MCF 10A (cell line): Measurements from ENCODE around the gene ADGRD1. TPM values are rescaled to one million over a fixed set of nuclear protein-coding genes. Genes with fewer than 3 reads are reported as not detected.

ENCODE experiments used
- BruUV-seq: library from RNA; stranded (reverse); fragments of 400-500 nt; replicated peaks from 2 replicates; lab custom pipeline; 2021; lab: Mats Ljungman, UMichigan
- CTCF ChIA-PET: fragments of 300-600 bp; sonication (Branson Sonifier 250); formaldehyde crosslinking; extraction: SDS; loops from one replicate; lab custom pipeline; 2021; ENCODE audit warnings: antibody characterized with exemption, inconsistent platforms; lab: Yijun Ruan, JAX
- POLR2A ChIA-PET: fragments of 300-600, 350-650 bp; sonication (Branson Sonifier 250); formaldehyde crosslinking; extraction: SDS; loops from one replicate; lab custom pipeline; 2020; ENCODE audit warnings: antibody characterized with exemption, inconsistent platforms; lab: Yijun Ruan, JAX
- DNase-seq: peaks from one replicate; pipeline ENCODE4 v3.0.0-alpha.2; 2018; ENCODE audit not compliant: unreplicated experiment
- H3K27ac Mint-ChIP-seq: one replicate; pipeline ENCODE4 v1.8.0; 2022; ENCODE audit warnings: mild to moderate bottlenecking, low read depth, mixed read lengths; ENCODE audit not compliant: unreplicated experiment
- H3K27me3 Mint-ChIP-seq: one replicate; pipeline ENCODE4 v1.8.0; 2022; ENCODE audit warnings: mixed read lengths; ENCODE audit not compliant: insufficient read depth, unreplicated experiment
- H3K36me3 Mint-ChIP-seq: one replicate; pipeline ENCODE4 v1.8.0; 2022; ENCODE audit warnings: mild to moderate bottlenecking, moderate library complexity, mixed read lengths; ENCODE audit not compliant: insufficient read depth, unreplicated experiment
- H3K4me1 Mint-ChIP-seq: one replicate; pipeline ENCODE4 v1.8.0; 2022; ENCODE audit warnings: mixed read lengths; ENCODE audit not compliant: insufficient read depth, unreplicated experiment
- H3K4me3 Mint-ChIP-seq: one replicate; pipeline ENCODE4 v1.8.0; 2022; ENCODE audit warnings: mild to moderate bottlenecking, moderate library complexity, mixed read lengths; ENCODE audit not compliant: unreplicated experiment
- H3K9me3 Mint-ChIP-seq: one replicate; pipeline ENCODE4 v1.8.0; 2022; ENCODE audit warnings: mixed read lengths; ENCODE audit not compliant: unreplicated experiment
- intact Hi-C: fragments of 100-400 bp; cut with micrococcal nuclease; formaldehyde crosslinking; loops from 2 replicates; pipeline ENCODE4 v1.14.1; 2022
- total RNA-seq: library from RNA; stranded (reverse); gene quantifications from 2 replicates; pipeline ENCODE4 v1.2.3, GENCODE V29; 2022
- TF ChIP-seq, protein P1 (sequence below): fragments of 200-600 bp; IDR thresholded peaks from one replicate; pipeline ENCODE4 v1.8.0; 2022; ENCODE audit warnings: antibody characterized with exemption, mild to moderate bottlenecking; ENCODE audit not compliant: unreplicated experiment

Gene ADGRD1
- total RNA-seq, 1 experiment from 2014 or later = 0.68 TPM

DNA sequence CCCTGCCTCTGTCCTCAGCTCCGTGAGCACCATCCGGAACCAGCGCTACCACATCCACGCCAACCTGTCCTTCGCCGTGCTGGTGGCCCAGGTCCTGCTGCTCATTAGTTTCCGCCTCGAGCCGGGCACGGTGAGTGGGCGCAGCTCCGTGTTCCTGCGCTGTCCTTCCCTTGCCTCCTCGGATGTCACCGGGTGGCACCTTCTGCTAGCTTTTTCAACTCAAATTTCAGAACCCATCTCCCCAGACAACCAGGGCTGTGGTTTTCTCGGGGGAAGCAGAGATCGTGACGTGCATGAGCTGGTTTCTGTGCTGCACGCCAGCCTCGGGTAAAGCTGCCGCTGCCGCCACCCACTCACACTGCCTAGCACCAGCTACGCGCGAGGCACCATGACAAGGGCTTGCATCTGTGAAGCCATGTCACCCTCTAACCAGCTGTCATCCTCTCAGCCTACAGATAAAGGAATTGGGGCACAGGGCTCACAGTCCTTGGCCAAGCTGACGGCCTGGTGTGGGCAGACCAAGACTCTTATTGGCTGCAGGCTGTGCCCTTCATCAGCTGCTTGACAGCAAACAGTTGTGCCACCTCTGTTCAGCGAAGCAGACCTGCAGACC, 152.1 kb downstream of the ADGRD1 start:
- H3K27me3 Mint-ChIP-seq = no peaks in the 10 kb centered on the region
- ChIA-PET CTCF (interaction anchor here (0.5 to 4.7 kb wide), 38 partner anchors 10 to 1542 kb away, joined by 3 to 104 read pairs (median 4); no protein-coding TSS in a partner anchor), POLR2A (interaction anchor here (0.6 kb wide), 1 partner anchor 898 kb away, joined by 3 read pairs; no protein-coding TSS in a partner anchor)
- H3K4me3 Mint-ChIP-seq = no peak overlapping the region
- TF ChIP-seq, protein P1, sequence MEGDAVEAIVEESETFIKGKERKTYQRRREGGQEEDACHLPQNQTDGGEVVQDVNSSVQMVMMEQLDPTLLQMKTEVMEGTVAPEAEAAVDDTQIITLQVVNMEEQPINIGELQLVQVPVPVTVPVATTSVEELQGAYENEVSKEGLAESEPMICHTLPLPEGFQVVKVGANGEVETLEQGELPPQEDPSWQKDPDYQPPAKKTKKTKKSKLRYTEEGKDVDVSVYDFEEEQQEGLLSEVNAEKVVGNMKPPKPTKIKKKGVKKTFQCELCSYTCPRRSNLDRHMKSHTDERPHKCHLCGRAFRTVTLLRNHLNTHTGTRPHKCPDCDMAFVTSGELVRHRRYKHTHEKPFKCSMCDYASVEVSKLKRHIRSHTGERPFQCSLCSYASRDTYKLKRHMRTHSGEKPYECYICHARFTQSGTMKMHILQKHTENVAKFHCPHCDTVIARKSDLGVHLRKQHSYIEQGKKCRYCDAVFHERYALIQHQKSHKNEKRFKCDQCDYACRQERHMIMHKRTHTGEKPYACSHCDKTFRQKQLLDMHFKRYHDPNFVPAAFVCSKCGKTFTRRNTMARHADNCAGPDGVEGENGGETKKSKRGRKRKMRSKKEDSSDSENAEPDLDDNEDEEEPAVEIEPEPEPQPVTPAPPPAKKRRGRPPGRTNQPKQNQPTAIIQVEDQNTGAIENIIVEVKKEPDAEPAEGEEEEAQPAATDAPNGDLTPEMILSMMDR = no peak
- intact Hi-C loops = loop anchor here (2.0 to 10.0 kb wide), 2 partner anchors 459 to 725 kb away; no protein-coding TSS in a partner anchor
- H3K4me1 Mint-ChIP-seq = no peaks in the 10 kb centered on the region
- H3K36me3 Mint-ChIP-seq = no peaks in the 10 kb centered on the region
- BruUV-seq = no TSS peak
- DNase-seq = no peak
- H3K9me3 Mint-ChIP-seq = no peaks in the 10 kb centered on the region
- H3K27ac Mint-ChIP-seq = no peak overlapping the region

DNA sequence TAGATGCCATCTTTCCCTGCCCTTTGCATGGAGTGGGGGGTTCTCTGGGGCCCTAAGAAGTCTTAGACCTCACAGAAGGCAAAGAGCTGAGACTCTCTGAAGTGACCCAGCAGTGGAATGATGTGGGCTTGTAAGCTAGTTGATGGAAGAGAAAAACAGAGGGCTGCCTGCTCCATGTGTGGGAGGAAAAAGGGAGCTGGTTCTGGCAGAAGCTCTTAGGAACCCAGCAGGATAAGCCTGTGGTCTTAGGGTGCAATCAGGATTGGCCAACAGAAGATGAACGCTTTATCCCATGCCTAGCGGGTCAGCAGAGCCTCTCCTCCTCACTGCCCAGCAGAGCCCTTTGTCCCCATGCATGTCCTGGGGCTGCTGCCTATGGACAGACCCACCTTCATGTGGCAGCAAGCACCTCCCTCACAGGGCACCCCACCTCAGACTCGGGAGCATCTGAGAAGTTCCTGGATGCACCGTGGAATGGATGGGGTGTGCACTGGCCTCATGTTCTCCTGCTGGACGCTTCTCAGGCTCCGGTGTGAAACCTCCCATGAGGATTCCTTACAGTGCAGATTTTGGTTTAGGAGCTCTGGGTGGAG, 152.7 kb downstream of the ADGRD1 start:
- Mint-ChIP-seq H3K36me3 (no peaks in the 10 kb centered on the region), H3K4me1 (peaks cover 3% of the 10 kb centered on the region), H3K4me3 (no peak overlapping the region), H3K27ac (no peak overlapping the region), H3K9me3 (no peaks in the 10 kb centered on the region), H3K27me3 (no peaks in the 10 kb centered on the region)
- TF ChIP-seq, protein P1 = no peak
- intact Hi-C loops = loop anchor here (10.0 kb wide), 1 partner anchor 458 kb away; no protein-coding TSS in a partner anchor
- CTCF ChIA-PET = interaction anchor here (0.5 to 4.7 kb wide), 14 partner anchors 9 to 804 kb away, joined by 3 to 104 read pairs (median 4); no protein-coding TSS in a partner anchor
- BruUV-seq = no TSS peak
- POLR2A ChIA-PET = no interaction called here
- DNase-seq = no peak

DNA sequence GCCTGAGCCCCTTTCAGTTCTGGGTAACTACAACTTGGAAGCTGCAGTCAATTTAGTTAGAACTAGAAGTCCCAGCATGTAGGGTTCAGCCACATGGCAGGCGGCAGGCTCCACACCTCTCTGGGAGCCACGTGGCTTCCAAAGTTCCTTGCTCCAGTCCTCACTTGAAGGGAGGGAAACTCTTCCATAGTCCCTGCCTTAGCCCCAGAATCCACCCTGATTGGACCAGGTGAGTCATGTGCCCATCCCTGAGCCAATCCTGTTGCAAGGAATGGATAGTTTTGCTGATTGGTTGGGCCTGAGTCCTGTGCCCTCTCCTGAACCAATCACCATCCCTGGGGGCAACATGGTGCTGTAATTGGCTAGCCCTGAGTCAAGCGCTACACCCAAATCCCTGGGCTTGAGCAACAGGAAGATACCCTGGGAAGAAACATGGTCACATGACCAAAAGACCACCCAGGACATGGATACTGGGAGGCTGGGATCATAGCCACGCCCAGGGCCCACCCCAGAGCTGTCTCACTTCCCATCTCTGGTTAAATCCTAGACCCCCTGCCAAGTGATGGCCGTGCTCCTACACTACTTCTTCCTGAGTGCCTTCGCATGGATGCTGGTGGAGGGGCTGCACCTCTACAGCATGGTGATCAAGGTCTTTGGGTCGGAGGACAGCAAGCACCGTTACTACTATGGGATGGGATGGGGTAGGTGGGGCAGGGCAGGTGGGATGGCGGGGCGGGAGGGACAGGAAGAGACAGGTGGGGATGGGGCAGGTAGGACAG, 154.7 kb downstream of the ADGRD1 start:
- TF ChIP-seq, protein P1 = no peak
- no TSS peak for BruUV-seq
- no peaks in the 10 kb centered on the region for H3K27me3 Mint-ChIP-seq
- POLR2A ChIA-PET = no interaction called here
- H3K4me3 Mint-ChIP-seq = no peak overlapping the region
- DNase-seq = no peak
- intact Hi-C loops = loop anchor here (10.0 kb wide), 1 partner anchor 456 kb away; no protein-coding TSS in a partner anchor
- H3K9me3 Mint-ChIP-seq = no peaks in the 10 kb centered on the region
- CTCF ChIA-PET = interaction anchor here (0.6 kb wide), 2 partner anchors 282 to 344 kb away, joined by 3 read pairs; no protein-coding TSS in a partner anchor
- H3K36me3 Mint-ChIP-seq = no peaks in the 10 kb centered on the region
- H3K27ac Mint-ChIP-seq = no peak overlapping the region
- H3K4me1 Mint-ChIP-seq = peaks cover 18% of the 10 kb centered on the region
